Activated T-cell treated with anti-CD3 and anti-CD28 coated beads for 4 hours (primary cell): Measurements from ENCODE around the gene DCP1B.

Source experiments
- DNase-seq: peaks from one replicate; pipeline ENCODE4 v3.0.0-alpha.2; 2020

DCP1B gene

GRCh38 chr12:1918081-1918883, 86.0 kb downstream of the DCP1B start, which contains the start of gene CACNA2D4:
Gene CACNA2D4, minus strand, starts transcription at chr12:1918652. Its CDS starts 179 bp downstream, at chr12:1918473.
- no peak for DNase-seq

DNA sequence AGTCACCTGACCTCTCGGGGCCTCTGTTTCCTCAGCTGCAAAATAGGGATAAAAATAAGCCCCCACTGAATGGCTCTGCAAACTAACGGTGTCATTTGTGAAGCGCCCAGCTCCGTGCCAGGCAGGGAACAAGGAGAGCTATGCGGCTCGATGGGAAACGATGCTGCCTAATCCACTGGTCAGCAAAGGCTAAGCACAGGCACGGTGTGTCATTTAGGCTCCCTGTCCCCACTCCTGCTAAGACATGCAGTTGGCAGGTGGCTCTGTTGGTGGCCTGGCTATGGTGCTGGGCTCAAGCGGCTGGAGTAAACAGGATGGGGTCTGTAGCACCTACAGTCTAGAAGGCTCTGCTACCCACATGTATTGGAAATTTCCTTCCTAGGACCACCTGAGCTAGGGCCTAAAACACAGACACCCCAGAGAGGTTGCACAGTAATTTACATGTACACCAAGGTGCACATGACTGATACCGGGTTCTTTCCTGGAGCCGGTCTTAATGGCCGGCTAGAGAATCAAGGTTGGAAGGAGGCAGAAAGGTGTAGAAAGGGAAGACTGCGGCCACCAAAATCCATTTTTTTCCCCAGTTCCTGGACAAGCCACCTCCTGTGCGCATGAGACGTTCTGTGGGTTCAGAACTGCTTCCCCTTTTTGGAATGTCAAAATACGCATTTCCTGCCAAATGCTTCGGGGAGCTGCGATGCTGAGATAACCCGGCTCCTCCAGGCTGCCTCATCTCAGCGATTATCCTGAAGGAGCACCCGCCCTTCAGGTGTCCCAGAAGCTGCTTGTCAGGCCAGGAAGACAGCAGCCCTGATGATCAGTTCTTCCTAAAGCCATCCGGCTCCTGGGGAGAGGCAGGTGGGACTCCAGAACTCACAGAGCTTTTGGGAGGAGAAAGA, 86.8 kb downstream of the DCP1B start:
- no peak for DNase-seq

GRCh38 chr12:1916371-1917171, 87.7 kb downstream of the DCP1B start:
- no peak for DNase-seq

DNA sequence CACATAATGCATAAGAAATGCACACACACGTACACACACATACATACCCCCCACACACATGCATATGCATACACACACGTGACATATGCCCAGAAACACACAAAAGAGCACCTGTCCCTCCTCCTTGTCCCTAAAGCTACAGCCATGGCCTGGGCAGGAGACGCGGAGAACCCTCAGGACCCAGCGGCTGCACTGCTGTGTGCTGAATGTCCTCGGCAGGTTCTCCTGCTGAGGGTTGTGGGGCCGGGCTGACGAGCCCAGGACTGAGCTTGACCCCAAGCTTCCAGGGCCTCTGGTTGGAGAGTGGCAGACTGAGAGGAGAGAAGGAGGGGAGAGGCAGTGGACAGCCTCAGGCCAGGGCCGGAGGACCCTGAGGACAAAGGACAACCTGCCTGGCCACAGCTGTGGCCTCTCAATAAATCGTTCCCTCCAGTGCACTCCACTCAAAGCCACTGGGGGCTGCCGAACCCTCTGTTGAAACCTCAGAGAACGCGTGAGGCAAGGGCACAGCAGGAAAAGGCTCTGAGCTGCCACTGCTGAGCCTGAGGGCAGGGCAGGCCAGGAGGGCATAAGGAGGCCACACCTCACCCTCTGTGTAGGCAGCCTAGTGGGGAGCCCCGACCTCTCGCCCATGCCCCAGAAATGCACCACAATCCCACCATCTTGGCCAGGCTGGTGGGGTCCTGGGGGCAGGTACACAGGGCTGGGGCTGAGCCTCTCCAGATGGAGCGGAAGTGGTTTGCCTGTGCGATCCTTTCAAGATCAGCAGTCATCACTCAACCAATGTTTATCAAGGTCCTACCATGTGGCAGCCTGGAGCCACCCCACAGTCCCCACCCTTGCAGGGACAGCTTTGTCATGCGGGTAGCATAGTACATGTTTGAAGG, 88.9 kb downstream of the DCP1B start:
- DNase-seq: no peak

DNA sequence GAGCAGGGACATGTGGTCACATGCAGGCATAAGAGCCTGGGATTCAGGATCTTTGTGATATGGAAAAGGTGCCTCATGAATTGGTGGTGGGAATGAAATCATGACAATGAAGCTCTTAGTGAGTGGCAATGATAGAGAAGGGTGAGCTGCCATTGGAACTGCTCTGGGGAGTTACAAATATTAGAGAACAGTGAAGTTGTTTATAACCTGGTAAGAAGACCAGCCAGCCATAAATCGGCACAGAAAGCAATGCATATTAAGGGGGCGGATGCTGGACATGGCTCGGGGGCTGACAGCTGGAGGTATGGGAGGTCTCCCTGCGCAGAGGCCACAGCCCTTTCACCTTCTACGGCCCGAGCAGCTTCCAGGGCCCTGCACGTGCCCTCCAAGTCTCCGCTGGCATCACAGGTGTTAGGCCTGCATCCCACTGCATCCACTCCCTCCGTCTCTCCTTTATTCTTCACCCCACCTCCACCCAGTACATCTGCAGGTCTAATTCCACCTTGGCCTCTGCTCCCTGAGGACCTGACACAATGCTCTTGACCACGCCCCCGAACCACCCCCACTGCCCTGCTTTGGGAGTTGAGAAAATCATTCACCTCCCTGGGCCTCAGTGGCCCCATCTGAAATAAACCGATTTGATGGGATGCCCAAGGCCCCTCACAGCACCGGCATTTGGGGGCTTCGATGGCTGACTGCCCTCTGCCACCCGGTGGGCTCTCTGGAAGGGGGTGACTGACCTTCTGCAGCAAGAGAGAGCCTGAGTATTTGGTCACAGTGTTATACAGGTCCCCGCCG, 89.9 kb downstream of the DCP1B start:
- no peak for DNase-seq

DNA sequence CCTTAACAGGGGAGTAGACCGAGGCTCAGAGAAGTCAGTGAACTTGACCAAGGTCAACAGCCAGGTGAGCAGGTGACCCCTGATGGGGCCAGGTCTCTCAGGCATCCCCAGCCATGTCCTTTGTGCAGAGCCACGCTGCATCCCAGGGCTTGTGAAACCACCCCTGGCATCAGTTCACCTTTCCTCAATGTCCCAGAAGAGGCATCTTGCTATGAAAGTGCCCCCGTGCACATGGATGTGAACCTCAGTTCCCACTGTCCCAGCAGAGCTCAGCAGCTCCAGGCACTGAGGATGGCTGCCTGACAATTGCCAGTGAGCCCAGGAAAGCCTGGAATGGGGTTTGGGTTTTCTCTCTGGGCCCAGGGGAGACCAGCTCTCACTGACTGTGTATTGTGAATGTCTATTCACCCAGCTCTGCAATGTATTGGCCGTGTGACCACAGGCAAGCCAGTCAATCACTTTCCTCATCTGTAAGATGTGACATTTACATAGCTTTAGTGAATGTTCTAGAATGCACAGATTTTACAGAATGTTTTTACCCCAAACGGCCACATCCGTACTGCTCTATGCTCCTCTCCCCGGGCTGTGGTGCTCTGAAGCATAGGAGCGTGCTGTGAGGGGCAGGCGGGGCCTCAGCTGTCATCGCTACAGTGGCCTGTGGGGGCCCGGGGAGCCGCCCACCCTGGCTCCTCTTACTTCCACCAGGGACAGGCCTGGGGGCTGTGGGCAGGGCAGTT, 90.7 kb downstream of the DCP1B start:
- DNase-seq: no peak

DNA sequence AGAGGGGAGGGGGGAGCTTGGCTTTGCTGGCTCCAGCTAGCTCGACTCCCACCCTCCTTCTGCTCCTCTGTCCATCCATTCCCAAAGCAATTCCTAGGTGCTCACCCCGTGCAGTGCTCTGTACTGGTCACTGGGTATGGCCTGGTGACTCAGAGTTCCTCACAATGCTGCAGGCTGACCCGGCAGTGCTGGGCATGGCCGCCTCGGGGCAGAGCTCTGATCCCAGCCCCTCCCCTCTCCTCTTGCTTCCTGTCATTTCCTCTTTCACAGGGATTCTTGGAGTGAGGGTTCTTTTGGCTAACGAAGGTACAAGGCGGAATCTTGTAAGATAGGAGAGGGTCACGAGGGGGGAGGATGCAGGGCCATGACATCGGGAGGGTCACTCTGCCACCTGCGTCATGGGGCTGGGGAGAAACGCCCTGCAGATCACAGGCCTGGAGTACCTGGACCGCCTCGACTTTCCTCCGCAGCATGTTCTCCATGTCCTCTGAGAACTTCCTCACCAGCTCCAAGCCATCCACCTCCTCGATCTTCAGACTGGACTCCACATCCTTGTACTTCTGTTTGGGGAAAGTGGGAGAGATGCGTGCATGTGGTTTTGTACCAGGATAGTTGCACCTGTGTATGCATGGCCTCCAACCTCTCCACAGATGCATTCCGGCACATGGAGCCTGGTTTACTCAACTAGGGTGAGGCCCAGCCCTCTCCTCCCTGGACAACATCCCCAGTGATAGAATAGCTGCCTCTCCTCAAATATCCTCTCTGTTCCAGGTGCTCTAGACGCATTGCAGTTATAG, 91.5 kb downstream of the DCP1B start:
- DNase-seq: no peak

GRCh38 chr12:1911598-1912575, 92.4 kb downstream of the DCP1B start:
- DNase-seq: no peak

GRCh38 chr12:1910468-1910867, 93.8 kb downstream of the DCP1B start:
- DNase-seq: no peak

DNA sequence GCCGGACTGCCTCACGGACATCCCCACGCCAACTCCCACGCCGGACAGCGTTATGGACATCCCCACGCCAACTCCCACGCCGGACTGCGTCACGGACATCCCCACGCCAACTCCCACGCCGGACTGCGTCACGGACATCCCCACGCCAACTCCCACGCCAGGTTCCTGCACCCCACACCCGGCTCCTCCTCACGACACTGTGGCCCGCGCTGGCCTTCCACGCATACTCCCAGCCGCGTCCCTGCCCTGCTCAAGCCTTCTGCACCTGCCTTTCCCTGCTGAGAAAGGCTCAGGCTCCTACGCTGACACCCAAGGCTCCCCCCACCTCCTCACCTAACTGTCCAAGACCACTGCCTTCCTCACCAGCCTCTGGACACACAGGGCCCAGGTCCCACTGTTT, 95.5 kb downstream of the DCP1B start:
- DNase-seq: no peak

DNA sequence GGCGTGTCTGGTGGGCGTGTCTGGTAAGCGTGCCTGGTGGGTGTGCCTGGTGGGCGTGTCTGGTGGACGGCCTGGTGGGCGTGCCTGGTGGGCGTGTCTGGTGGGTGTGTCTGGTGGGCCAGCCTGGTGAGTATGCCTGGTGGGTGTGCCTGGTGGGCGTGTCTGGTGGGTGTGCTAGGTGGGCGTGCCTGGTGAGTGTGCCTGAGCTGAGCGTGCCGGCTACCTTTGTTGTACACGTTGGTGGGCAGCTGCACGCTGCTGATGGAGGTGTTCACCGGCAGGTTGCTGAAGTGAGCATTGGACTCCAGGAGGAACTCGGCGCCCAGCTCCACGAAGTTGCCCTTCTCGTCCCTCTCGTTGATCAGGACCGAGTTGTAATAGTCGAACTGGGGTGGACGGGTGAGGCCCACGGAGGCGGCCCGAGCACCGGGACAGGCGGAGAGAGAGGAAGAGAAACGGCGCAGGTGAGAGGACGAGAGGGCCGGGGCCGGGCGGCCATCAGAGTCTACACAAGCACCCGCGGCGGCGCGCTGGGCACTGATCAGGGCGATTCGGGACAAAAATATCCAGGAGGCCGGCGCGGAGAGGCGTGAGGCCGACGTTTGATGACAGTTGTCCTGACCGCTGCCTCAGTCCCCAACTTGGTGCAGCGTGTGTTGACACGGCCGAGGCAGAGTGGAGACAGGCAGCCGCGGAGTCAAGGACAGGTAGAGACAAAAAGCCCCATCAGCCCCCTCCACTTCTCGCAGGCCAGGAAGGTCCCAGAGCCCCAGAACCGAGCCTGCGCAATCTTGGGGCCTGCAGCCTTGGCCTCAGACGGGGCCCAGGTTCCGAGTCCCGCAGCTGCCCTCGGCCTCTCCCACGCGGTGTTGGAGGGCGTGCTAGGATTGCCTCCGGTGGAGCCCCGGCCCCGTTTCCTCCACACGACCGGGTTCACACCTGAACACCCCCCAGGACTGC, 96.3 kb downstream of the DCP1B start:
- DNase-seq: peak; percentile 27

DNA sequence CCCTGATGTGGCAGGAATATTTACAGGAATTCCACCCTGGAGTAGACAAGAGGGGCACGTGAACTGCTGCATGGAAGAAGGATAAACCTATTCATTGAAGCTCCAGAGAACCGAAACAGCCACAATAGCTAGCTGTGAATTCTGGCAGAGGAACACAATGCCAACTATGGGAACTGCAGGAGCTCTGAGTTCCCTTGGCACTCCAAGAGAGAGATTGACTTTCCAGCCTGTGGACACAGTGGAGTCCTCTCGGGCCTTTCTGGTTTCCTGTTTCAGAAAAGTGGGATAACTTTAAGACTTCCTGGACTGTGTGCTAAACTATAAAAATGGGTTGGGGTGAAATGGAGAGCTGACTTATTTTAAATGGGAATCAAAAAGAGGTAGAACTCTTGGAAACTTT, 97.7 kb downstream of the DCP1B start:
- no peak for DNase-seq

GRCh38 chr12:1904875-1905274, 99.4 kb downstream of the DCP1B start:
- no peak for DNase-seq

- no peak for DNase-seq
Measured at GRCh38 chr12:1896964-1897363, 107.3 kb downstream of the DCP1B start.
